HG03159 (cell line): ENCODE results near the gene PHB1.

Experiments used
- ATAC-seq: cut with Tn5 transposase; IDR thresholded peaks from one replicate; pipeline ENCODE4 v1.9.1; 2021; ENCODE audit warnings: mild to moderate bottlenecking, moderate library complexity; ENCODE audit not compliant: unreplicated experiment

The PHB1 gene

DNA sequence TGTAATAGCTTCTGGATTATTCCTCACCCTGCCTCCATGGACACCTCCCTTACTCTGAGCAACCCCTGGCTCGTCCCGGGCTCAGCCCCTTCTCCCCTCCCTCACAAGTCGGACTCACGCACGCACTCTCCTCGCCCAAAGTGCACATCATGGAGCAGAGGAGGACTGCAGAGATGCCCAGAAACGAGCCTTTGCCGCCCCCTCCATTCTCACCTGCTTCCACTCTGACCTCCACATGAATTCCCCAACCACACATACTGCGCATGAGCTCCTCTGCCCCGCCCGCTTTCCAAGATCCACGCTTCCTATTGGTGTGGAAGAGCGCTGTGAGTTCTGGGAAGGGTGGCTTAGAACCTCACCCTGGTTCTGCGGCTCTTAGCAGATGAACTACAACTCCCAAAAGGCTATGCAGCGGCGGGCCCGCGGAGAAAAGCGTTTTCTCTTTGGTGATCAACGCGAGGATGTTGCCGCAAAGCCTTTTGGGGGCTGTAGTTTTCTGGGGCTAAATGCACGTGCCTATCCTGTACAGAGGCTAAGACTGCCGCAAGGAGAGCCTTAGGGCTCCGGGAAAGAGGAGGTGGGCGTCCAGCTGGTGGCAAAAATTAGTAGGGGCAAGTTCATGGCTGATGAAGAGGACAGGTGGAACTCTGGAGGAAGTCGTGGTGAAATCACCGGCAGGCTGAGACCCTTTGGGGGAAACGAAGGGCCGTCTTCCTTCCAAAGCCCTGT, at the start of gene PHB1:
Gene PHB1, minus strand, starts transcription at position 261 of the 729 bp plus-strand sequence. CDS start 1,618 bp downstream, outside the sequence.
- ATAC-seq: peak; percentile 95

GRCh38 chr17:49464049-49464448, 49.4 kb upstream of the PHB1 start:
- ATAC-seq: no peak

DNA sequence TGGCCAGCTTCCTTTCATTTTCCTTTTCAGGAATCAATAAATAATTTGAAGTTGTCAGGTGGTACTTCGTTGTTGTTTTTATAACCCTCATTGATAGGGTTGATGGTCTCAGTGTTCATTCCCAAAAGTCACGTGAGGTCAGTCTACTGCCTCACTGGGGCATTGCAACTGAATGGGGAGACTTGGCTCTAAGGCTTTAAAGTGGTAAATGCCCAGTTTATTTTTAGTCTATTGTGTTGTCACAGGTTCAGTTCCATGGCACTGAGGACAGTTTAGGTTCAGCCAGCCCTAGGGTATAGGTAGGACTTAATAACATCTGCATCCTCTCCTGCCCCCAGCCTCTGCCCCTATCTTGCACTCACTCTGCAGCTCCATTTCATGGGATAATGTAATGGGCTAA, 46.9 kb upstream of the PHB1 start:
- no peak for ATAC-seq

DNA sequence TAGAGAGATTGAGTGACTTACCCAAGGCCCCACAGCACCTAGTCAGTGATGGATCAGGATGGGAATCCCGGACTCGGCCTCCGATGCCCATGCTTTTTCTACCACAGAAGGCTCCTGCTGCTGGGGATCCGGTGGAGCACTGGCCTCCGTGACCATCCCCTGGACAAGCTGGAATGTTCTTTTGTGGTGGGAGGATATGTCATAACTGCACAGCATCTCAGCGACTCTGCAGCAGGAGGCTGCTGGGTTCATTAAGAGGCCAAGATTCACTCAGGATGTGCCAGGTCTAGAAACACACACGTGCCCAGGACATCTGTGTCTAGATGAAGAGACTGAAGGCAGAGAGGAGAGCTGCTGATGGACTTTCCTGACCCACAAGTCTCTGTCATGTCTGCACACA, 45.7 kb upstream of the PHB1 start:
- no peak for ATAC-seq

DNA sequence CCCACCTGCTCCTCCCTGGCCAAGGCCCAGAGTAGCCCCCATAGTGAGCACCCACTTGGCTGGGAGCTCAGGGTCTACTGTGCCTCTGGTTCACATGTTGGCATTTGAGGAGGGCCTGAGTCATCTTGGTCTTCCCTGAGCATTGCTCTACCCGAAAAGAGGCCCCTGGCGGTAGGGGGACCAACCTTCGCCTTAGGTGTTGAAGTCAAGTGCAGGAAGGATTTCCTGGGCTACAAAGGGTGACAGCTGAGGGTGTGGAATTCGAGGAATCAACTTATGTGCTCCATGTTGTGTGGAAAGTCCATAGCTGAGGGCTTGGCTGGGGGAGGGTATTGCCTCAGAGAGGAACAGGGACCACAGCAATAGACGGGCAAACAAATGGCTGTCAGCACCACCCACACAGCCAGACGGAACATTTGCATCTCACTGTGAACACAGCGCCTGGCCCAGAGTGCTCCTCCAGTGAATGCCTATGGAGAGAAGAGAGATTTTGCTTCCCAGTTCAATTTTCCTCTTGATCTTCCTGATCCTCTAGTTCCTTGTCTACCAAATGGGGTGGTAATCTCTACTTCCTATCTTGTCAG, 44.8 kb upstream of the PHB1 start:
- no peak for ATAC-seq

- no peak for ATAC-seq
Measured at GRCh38 chr17:49457564-49458535, 43.2 kb upstream of the PHB1 start.

GRCh38 chr17:49456183-49456965, 41.7 kb upstream of the PHB1 start:
- ATAC-seq: no peak

- ATAC-seq: no peak
Measured at GRCh38 chr17:49455272-49455861, 40.7 kb upstream of the PHB1 start.

DNA sequence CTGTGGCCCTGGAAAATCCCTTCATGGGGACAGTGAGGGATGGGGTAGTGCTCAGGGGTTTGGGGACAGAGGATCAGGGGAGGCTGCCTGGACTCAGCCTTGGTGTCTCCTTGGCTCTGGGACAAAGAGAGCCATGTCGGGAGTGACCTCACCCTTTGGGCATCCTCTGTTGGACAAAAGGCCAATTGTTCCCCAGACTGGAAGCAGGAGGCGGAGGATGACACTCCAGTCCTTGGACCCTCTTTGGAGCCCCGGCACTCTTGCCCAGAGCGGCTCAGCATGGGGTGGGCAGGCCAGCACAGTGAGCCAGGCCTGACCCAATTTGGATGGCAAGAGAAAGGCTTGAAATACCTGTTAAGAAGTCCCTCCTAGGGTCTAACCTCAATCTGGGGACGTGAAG, 39.4 kb upstream of the PHB1 start:
- no peak for ATAC-seq

DNA sequence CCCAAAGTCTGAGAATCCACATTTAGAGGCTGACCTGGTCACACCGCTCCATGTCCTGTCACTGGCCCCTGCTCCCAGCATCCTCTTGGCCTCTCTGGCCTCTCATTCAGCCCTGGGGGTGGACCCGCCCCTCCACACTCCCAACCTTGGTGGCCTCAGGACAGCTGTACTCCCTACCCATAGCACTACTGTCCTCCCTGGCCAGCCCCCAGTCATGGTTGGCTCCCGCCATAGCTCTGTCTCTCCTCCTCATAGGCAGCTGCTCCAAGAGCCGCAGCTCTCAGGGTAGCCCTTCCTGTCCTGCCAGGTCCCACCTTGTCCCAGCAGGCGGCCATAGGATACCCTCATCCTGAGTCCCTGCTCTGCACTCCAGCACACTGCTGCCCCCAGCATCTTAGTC, 38.0 kb upstream of the PHB1 start:
- ATAC-seq: no peak

DNA sequence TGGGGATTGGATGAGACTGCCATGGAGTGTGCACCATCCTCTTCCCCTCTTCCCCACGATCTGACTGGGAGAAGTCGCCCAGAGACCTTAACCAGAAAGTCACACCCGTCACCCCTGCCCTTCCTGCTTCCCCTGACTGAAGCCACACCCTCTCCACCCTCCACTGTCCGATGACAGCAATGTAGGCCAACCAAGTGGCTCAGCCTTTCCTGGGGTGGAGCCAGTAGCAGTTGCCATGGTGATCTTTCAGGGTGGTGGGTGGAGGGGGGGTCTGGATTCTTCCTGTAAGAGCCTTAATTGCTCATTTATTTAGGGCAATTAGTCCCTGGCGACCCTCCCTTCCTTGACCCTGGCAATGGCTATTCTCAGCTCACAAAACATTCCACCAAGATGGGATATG, 37.5 kb upstream of the PHB1 start:
- ATAC-seq: no peak

- ATAC-seq: no peak
Measured at GRCh38 chr17:49450735-49451134, 36.1 kb upstream of the PHB1 start.

DNA sequence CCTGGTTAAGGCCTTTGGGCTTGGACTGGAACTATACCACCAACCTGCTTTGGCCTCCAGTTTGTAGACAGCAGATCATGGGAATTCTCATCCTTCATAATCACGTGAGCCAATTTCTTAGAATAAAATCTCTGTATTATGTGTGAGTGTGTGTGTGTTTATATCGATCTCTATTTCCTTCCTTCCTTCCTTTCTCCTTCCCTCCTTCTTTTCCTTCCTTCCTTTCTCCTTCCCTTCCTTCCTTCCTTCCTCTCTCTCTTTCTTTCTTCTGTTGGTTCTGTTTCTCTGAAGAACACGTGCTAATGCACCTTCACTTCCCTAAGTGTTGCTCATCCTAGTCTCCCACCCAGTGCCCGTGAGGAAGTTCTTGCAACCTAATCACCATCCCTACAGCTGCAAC, 35.5 kb upstream of the PHB1 start:
- ATAC-seq: no peak

GRCh38 chr17:49447628-49448302, 33.1 kb upstream of the PHB1 start:
- no peak for ATAC-seq

- ATAC-seq: no peak
Measured at GRCh38 chr17:49445591-49445990, 30.9 kb upstream of the PHB1 start.

- no peak for ATAC-seq
Measured at GRCh38 chr17:49444384-49444783, 29.7 kb upstream of the PHB1 start.

DNA sequence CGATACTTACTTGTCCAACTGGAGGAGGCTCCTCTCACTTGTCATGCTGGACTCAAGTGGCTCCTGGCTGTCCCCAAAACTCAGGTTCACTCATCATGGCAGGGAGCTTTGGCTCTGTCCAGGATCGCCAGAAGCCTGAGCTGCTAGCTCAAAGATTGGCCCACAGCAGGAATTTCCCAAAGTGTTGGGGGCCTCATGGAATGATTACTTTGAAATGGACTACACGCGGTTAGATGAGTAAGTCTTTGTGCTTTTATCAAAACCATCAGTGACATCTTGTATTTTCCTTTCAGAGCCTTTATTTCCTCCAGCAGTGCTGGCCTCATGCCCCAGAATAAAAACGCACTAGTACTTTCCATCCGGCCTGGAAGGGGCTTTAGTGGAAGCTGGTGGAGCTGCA, 29.2 kb upstream of the PHB1 start:
- no peak for ATAC-seq

DNA sequence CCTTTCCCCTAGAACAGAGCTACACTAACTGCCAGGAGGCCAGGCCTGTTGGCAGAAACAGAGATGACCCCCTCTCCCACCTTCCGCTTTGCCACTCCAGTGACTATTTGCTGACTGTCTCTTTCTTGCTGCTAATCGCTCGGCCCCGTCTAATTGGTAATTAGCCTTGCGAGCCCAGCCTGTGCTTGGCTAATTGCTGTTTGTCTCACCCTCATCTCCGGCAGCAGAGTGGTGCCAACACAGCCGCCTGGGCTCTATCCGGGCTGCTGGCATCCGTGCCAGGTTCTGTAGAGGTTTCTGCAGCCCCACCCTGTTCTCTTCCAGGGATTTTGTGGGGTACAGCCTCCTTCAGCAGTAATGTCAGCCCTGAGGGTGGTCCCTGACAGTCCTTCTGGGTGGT, 27.4 kb upstream of the PHB1 start:
- no peak for ATAC-seq

DNA sequence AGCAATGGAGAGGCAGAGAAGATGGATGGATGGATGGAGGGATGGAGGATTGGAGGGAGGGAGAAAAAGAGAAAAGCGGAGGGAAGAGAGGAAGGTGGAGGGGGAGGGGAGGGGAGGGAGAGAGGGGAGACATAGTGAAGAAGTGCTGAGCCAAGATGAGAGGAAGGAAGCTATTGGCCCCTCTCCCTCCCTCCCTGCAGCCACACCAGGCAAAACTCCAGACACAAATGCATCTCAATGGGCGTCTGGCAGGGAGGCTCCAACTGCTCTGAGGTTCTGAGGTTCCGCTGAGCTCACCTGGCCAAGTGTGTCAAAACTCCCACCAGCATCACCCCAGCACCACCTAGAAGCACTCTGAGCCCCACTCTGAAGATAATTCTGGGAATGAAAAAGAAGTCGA, 26.9 kb upstream of the PHB1 start:
- ATAC-seq: no peak

GRCh38 chr17:49440581-49440980, 25.9 kb upstream of the PHB1 start:
- no peak for ATAC-seq
